ENCODE measurements around the gene RDH16. TPM values are rescaled to one million over a fixed set of nuclear protein-coding genes. Genes with fewer than 3 reads are reported as not detected.
A peak's percentile ranks its signal among the peaks of the same experiment; 100 is the strongest.
"Not testable (repeated sequence)": the region's sequence is repeated elsewhere in the genome, so short reads cannot be mapped to it uniquely, and the experiment has no call there.

RDH16 gene
- total RNA-seq, 6 experiments from 2014 or later: 84.6 to 481 (median 147) TPM

GRCh38 chr12:56914256-56914655, 43.2 kb downstream of the RDH16 start:
- no peak for TF ChIP-seq CTCF (IDR thresholded peaks at IDR 0.05)
- TF ChIP-seq POLR2A (IDR thresholded peaks at IDR 0.05): no peak
- no peaks in the 10 kb centered on the region for H3K27me3 ChIP-seq
- peaks cover 0 to 29% (median 12%) of the 10 kb centered on the region in 4 donors for H3K4me1 ChIP-seq
- H3K9me3 ChIP-seq: peaks cover 0 to 5% (median 0%) of the 10 kb centered on the region in 4 donors
- peak overlapping the region in 1 of 3 donors; percentile 23 for H3K4me3 ChIP-seq
- H3K27ac ChIP-seq: peak overlapping the region in 1 of 3 donors; percentile 82
- intact Hi-C loops (cut with DNase I): no loop called here
- no peaks in the 10 kb centered on the region for H3K36me3 ChIP-seq
- DNase-seq: no peak
- ATAC-seq: no peak

GRCh38 chr12:56909403-56909802, 48.0 kb downstream of the RDH16 start:
- no CpG with 5 or more reads among the region's 2 CpGs for WGBS (ENCODE audit: insufficient coverage, low coverage, low lambda C conversion rate, missing lambda C conversion rate)
- DNase-seq, H3K27ac ChIP-seq, H3K27me3 ChIP-seq, ATAC-seq, H3K4me3 ChIP-seq, H3K36me3 ChIP-seq, H3K4me1 ChIP-seq, H3K9me3 ChIP-seq: not testable (repeated sequence)
- intact Hi-C loops (cut with DNase I): loop anchor here in 1 of 2 donors (10.0 kb wide), 1 partner anchor 45 kb away; the partner anchor contains the start of gene RDH16

GRCh38 chr12:56908136-56908535, 49.3 kb downstream of the RDH16 start:
- Histone ChIP-seq H3K27ac (no peak overlapping the region), H3K4me1 (peaks cover 0 to 6% (median 0%) of the 10 kb centered on the region in 4 donors), H3K27me3 (no peaks in the 10 kb centered on the region), H3K36me3 (no peaks in the 10 kb centered on the region), H3K9me3 (peaks cover 0 to 6% (median 0%) of the 10 kb centered on the region in 4 donors), H3K4me3 (no peak overlapping the region)
- DNase-seq (no peak), ATAC-seq (peak in 1 of 4 donors; percentile 40)
- WGBS (ENCODE audit: insufficient coverage, low coverage, low lambda C conversion rate, missing lambda C conversion rate): no CpG with 5 or more reads among the region's 5 CpGs
- TF ChIP-seq POLR2A (IDR thresholded peaks at IDR 0.05) (no peak), CTCF (IDR thresholded peaks at IDR 0.05) (no peak)
- intact Hi-C loops (cut with DNase I): loop anchor here in 1 of 2 donors (10.0 kb wide), 1 partner anchor 47 kb away; the partner anchor contains the start of gene RDH16

GRCh38 chr12:56905852-56906251, 51.6 kb downstream of the RDH16 start:
- 14% methylated on average over 1 of the region's 1 CpG for WGBS (ENCODE audit: insufficient coverage, low coverage, low lambda C conversion rate, missing lambda C conversion rate)
- Histone ChIP-seq H3K9me3 (peaks cover 0 to 6% (median 0%) of the 10 kb centered on the region in 4 donors), H3K27me3 (no peaks in the 10 kb centered on the region), H3K4me3 (no peak overlapping the region), H3K36me3 (no peaks in the 10 kb centered on the region), H3K27ac (no peak overlapping the region), H3K4me1 (peaks cover 0 to 6% (median 0%) of the 10 kb centered on the region in 4 donors)
- ATAC-seq: peak; percentile 45 to 80 (median 50)
- TF ChIP-seq CTCF (IDR thresholded peaks at IDR 0.05) (peak in 1 of 4 donors; percentile 23), POLR2A (IDR thresholded peaks at IDR 0.05) (no peak)
- DNase-seq: no peak
- intact Hi-C loops (cut with DNase I): loop anchor here in 1 of 2 donors (10.0 kb wide), 1 partner anchor 49 kb away; the partner anchor contains the start of gene RDH16

GRCh38 chr12:56903374-56903773, 54.0 kb downstream of the RDH16 start:
- peaks cover 0 to 23% (median 8%) of the 10 kb centered on the region in 4 donors for H3K4me1 ChIP-seq

More at GRCh38 chr12:56903374-56903773, 54.0 kb downstream of the RDH16 start:
- intact Hi-C loops (cut with DNase I): loop anchor here in 1 of 2 donors (10.0 kb wide), 1 partner anchor 51 kb away; the partner anchor contains the start of gene RDH16
- TF ChIP-seq POLR2A (IDR thresholded peaks at IDR 0.05): no peak
- no peak for TF ChIP-seq CTCF (IDR thresholded peaks at IDR 0.05)
- DNase-seq: no peak
- peak in 3 of 4 donors; percentile 5 to 60 (median 12) for ATAC-seq
- no peaks in the 10 kb centered on the region for H3K27me3 ChIP-seq
- no peaks in the 10 kb centered on the region for H3K36me3 ChIP-seq
- no peak overlapping the region for H3K4me3 ChIP-seq
- no peak overlapping the region for H3K27ac ChIP-seq
- peaks cover 0 to 4% (median 0%) of the 10 kb centered on the region in 4 donors for H3K9me3 ChIP-seq
- WGBS (ENCODE audit: insufficient coverage, low coverage, low lambda C conversion rate, missing lambda C conversion rate): 25% methylated on average over 1 of the region's 1 CpG

Other genes starting within 250 kb of the RDH16 start
- gene NACA, start 232.3 kb downstream of the RDH16 start, total RNA-seq: 100 to 1,000 TPM; 218 to 501 (median 330) TPM
- gene PRIM1, start 205.3 kb downstream of the RDH16 start, total RNA-seq: 1 to 10 TPM; 1.3 to 8.5 (median 4.5) TPM
- 1,000 to 10,000 TPM in 1 of 6 experiments, 100 to 1,000 TPM in 5; 243 to 1,112 (median 514) TPM for gene HSD17B6, start 194.3 kb downstream of the RDH16 start, total RNA-seq
- gene SDR9C7, start 23.2 kb downstream of the RDH16 start, total RNA-seq: not detected
- 1 to 10 TPM; 1.8 to 3.7 (median 3.3) TPM for gene ZBTB39, start 48.9 kb upstream of the RDH16 start, total RNA-seq
- gene TAC3, start 58.9 kb upstream of the RDH16 start, total RNA-seq: not detected
- gene MYO1A, start 92.5 kb upstream of the RDH16 start, total RNA-seq: 1 to 10 TPM in 1 of 6 experiments, under 1 TPM in 4, not detected in 1; 0.27 to 1.9 (median 0.68) TPM
- 1 to 10 TPM; 3.8 to 6.2 (median 4.8) TPM for gene NEMP1, start 121.2 kb upstream of the RDH16 start, total RNA-seq
- gene NAB2, start 131.5 kb upstream of the RDH16 start, total RNA-seq: 10 to 100 TPM in 2 of 6 experiments, 1 to 10 TPM in 4; 6.1 to 13.1 (median 8.9) TPM
- 100 to 1,000 TPM in 3 of 6 experiments, 10 to 100 TPM in 3; 61.8 to 108 (median 94.7) TPM for gene STAT6, start 153.8 kb upstream of the RDH16 start, total RNA-seq
- 100 to 1,000 TPM; 268 to 387 (median 301) TPM for gene LRP1, start 170.9 kb upstream of the RDH16 start, total RNA-seq
- gene LRP1-AS, start 190.0 kb upstream of the RDH16 start, total RNA-seq: not detected